Stromal cell of bone marrow (primary cell): ENCODE measurements around the gene PLLP.
"Not testable (repeated sequence)": the region's sequence is repeated elsewhere in the genome, so short reads cannot be mapped to it uniquely, and the experiment has no call there.

Experiments
- DNase-seq: peaks from one replicate; pipeline ENCODE4 v3.0.0-alpha.2; 2012; ENCODE audit warnings: low read depth

The PLLP gene

DNA sequence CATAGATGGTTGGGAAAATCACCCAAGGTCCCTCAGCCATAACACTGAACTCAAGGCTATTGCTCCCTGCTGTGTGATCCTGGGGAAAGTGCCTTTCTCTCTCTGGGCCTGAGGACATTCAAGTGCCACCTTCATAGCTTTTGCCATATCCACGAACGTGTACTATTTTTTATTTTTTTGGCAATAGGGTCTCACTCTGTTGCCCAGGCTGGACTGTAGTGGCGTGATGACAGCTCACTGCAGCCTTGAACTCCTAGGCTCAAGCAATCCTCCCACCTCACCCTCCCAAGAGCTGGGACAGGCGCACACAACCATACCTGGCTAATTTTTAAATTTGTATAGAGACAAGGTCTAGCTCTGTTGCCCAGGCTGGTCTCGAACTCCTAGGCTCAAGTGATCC lies 10.6 kb downstream of the PLLP start:
- no peak for DNase-seq

DNA sequence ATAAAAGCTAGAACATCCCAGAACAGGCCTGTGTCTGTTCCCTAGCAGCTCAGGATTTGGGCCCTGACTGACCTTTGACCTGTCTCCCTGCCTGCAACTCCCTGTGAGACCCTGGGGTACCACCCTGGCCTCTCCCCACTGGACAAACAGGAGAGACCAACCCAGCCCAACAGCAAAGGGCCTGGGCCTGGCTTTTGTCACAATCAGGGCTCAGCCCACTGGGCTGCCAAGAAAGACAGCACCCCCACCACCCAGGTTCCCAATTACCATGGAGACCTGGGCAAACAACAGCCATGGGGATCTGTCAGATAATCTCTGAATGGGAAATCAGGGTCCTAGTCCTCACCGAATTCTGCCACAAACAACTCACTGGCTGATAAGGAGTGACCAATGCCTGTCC lies 11.1 kb downstream of the PLLP start:
- DNase-seq = no peak

- DNase-seq = no peak
Observed at GRCh38 chr16:57271867-57272495, 12.5 kb downstream of the PLLP start.

GRCh38 chr16:57271063-57271345 lies 13.5 kb downstream of the PLLP start:
- no peak for DNase-seq

- DNase-seq = no peak
Observed at GRCh38 chr16:57270221-57271062, 14.0 kb downstream of the PLLP start.

DNA sequence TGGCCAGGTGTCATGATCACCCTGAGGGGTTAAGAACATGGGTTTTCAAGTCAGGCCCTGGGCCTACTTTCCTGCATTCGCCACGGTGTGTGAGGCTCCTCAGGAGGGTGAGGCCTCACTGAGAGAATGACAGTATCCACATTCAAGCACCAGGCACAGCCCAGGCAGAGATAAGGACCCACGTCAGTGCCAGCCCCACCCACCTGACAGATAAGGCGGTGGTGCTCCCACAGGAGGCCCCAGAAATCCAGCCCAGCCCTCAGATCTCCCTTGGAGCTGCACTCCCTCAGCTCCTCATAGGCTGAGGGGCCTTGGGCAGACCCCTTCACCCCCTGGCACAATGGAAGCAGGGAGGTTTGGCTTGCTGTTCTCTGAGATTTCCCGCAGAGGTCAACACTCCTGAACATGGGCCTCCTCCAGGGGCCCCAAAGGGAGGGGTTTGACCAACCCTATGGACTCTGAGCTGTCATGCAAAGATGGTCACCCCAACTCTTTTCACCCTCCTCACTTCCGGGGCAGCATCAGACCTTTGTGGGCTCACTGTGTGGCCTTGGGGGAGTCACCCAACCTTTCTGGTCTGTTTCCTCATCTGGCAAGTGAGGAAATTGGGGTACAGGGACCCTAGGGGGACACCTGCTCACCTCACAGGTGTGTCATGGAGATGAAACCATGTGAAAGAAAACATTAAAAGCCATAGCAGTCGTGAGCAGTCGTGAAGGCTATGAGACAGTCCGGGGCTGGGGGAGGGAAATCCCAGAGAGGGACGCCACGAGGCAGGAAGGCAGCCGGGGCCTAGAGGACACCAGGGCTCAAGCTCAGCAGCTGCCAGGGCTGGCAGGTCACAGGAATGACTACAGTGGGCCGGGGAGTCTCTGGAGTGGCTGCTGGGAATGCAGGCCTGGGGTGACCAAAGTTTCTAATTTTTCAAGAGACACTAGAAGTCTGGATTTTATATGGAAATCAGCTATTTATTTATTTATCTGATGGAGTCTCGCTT lies 15.4 kb downstream of the PLLP start:
- DNase-seq = no peak

DNA sequence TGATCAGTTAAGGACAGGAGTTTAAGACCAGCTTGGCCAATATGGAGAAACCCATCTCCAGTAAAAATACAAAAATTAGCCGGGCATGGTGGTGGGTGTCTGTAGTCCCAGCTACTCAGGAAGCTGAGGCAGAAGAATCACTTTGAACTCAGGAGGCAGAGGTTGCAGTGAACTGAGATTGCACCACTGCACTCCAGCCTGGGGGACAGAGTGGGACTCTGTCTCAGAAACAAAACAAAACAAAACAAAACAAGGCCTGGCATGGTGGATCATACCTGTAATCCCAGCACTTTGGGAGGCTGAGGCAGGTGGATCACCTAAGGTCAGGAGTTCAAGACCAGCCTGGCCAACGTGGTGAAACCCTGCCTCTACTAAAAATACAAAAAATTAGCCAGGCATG lies 17.1 kb downstream of the PLLP start:
- not testable (repeated sequence) for DNase-seq

GRCh38 chr16:57266531-57267260 lies 17.8 kb downstream of the PLLP start:
- DNase-seq = no peak

- no peak for DNase-seq
Observed at GRCh38 chr16:57265850-57266530, 18.5 kb downstream of the PLLP start.

GRCh38 chr16:57264950-57265371 lies 19.5 kb downstream of the PLLP start:
- DNase-seq = no peak

GRCh38 chr16:57264381-57264780 lies 20.1 kb downstream of the PLLP start:
- DNase-seq = no peak

GRCh38 chr16:57263541-57264351 lies 20.7 kb downstream of the PLLP start:
- DNase-seq = no peak

GRCh38 chr16:57262841-57263540 lies 21.5 kb downstream of the PLLP start:
- DNase-seq = no peak

GRCh38 chr16:57261806-57262205 lies 22.7 kb downstream of the PLLP start:
- no peak for DNase-seq

GRCh38 chr16:57260294-57260929 lies 24.1 kb downstream of the PLLP start:
- peak; percentile 32 for DNase-seq

DNA sequence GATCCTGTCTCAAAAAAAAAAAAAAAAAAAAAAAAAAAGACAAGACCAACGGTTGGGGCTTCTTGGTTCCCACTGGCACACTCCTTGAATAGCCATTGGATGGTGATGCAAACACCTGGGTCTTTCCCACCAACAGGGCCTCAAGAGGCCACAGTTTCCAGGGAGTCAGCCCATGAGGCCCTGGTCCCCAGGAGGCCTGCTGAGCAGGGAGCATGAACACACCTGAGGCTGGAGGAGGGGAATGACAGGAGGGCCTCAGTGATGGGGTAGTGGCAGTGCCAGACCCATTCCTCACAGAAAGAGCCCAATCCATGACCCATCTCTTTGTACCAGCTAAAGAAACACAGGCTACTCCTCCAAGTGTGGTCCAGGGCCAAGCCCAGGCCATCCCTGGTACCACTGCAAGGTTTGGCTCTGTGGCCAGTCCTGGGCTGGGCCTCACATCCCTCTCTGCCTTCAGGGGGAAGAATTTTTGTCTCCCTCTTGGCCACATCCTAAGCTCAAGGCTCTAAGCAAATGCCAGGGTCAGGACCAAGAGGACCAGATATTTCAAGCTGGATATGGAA lies 25.5 kb downstream of the PLLP start:
- DNase-seq = no peak

GRCh38 chr16:57258226-57258909 lies 26.1 kb downstream of the PLLP start:
- no peak for DNase-seq

GRCh38 chr16:57257455-57258070 lies 26.9 kb downstream of the PLLP start:
- DNase-seq = no peak
